Measurements from ENCODE around the gene SERBP1. TPM values are rescaled to one million over a fixed set of nuclear protein-coding genes. Genes with fewer than 3 reads are reported as not detected.

Gene SERBP1
- total RNA-seq, 1 experiment from 2014 or later: 325 TPM

- no peak for ATAC-seq
- TF ChIP-seq EGR1 (IDR thresholded peaks at IDR 0.05; ENCODE audit: low read depth) (no peak), CTCF (IDR thresholded peaks at IDR 0.05 in 2 of 3, conservative IDR thresholded peaks at IDR 0.05 in 1 of 3; ENCODE audit: borderline replicate concordance in 1 of 3, insufficient read depth in 1 of 3, low read depth in 2 of 3, low read length in 2 of 3) (no peak), YY1 (IDR thresholded peaks at IDR 0.05; ENCODE audit: extremely low read depth, insufficient replicate concordance, low read depth, low read length) (no peak), TCF7L2 (IDR thresholded peaks at IDR 0.05; ENCODE audit: borderline replicate concordance, extremely low read depth, insufficient read depth, insufficient read length) (no peak), ELF1 (IDR thresholded peaks at IDR 0.05; ENCODE audit: borderline replicate concordance, low read depth) (no peak), REST (IDR thresholded peaks at IDR 0.05; ENCODE audit: low read depth) (no peak), SP1 (IDR thresholded peaks at IDR 0.05; ENCODE audit: low read depth) (no peak), CBX3 (IDR thresholded peaks at IDR 0.05; ENCODE audit: low read depth) (no peak), POLR2A (IDR thresholded peaks at IDR 0.05; ENCODE audit: borderline replicate concordance, extremely low read depth, insufficient read depth, insufficient read length) (no peak), ATF3 (IDR thresholded peaks at IDR 0.05) (no peak), ZBTB33 (IDR thresholded peaks at IDR 0.05; ENCODE audit: extremely low read depth, insufficient replicate concordance, low read length) (no peak), EZH2 (IDR thresholded peaks at IDR 0.05) (no peak), POLR2AphosphoS5 (IDR thresholded peaks at IDR 0.05; ENCODE audit: low read depth, low read length) (no peak), JUND (IDR thresholded peaks at IDR 0.05) (no peak), SIN3A (IDR thresholded peaks at IDR 0.05; ENCODE audit: low read depth) (no peak), FOSL1 (IDR thresholded peaks at IDR 0.05; ENCODE audit: low read depth) (no peak), RAD21 (IDR thresholded peaks at IDR 0.05; ENCODE audit: low read depth) (no peak), CEBPB (IDR thresholded peaks at IDR 0.05; ENCODE audit: low read depth) (no peak), EZH2phosphoT487 (IDR thresholded peaks at IDR 0.05; ENCODE audit: borderline replicate concordance) (no peak)
- RAD21 ChIA-PET (ENCODE audit: low non-redundant PET in 1 of 2, low total read pairs in 2 of 2, uncharacterized antibody in 2 of 2, unreplicated experiment in 2 of 2): no interaction called here
These were observed 24.5 kb downstream of the SERBP1 start for GRCh38 chr1:67405473-67406245.

More at GRCh38 chr1:67405473-67406245, 24.5 kb downstream of the SERBP1 start:
- ChIA-PET POLR2A (no interaction called here), CTCF (no interaction called here)
- peaks cover 6% of the 10 kb centered on the region in 2 experiments; a peak in 1 of 4 replicates for H3K36me3 ChIP-seq (ENCODE audit: control insufficient read depth in 1 of 2, insufficient read depth in 2 of 2, low read length in 2 of 2)
- intact Hi-C loops (cut with micrococcal nuclease): no loop called here
- DNase-seq (ENCODE audit: low read depth, low spot score): no peak
- no peaks in the 10 kb centered on the region for H3K9me3 ChIP-seq (ENCODE audit: control insufficient read depth in 1 of 2, insufficient read depth in 1 of 2, low read depth in 1 of 2, low read length in 2 of 2)
- peaks cover 35% of the 10 kb centered on the region; the same call in 1 of the 2 replicates for H4K20me1 ChIP-seq (ENCODE audit: insufficient read depth)
- no TSS peak for BruUV-seq (replicated peaks)
- no peak overlapping the region for H3K27ac ChIP-seq (ENCODE audit: low read depth, low read length)
- H3K79me2 ChIP-seq (ENCODE audit: insufficient read depth, low read length): peaks cover 33% of the 10 kb centered on the region
- no peak overlapping the region for H3K4me3 ChIP-seq (replicated peaks in 1 of 2; ENCODE audit: low read depth in 1 of 2, low read length in 2 of 2)
- H3K9ac ChIP-seq (ENCODE audit: low read length): no peak overlapping the region
- H3K4me2 ChIP-seq (ENCODE audit: low read length): peak overlapping the region; percentile 44; the same call in 1 of the 2 replicates
- no peak overlapping the region for H2AFZ ChIP-seq (ENCODE audit: low read depth, low read length, poor library complexity, severe bottlenecking)
- H3K9me2 ChIP-seq (ENCODE audit: insufficient read depth): no peaks in the 10 kb centered on the region
- H3K27me3 ChIP-seq (ENCODE audit: insufficient read depth, low read length): no peaks in the 10 kb centered on the region
- H3K4me1 ChIP-seq (ENCODE audit: control insufficient read depth in 1 of 2, insufficient read depth in 2 of 2, low read length in 2 of 2): peaks cover 8 to 51% of the 10 kb centered on the region in 2 experiments
